GM12864 (cell line): Measurements from ENCODE around the gene EFCAB6.

Experiments used
- DNase-seq: peaks from one replicate; pipeline ENCODE4 v3.0.0-alpha.2; 2011; ENCODE audit warnings: low read depth
- H3K4me3 ChIP-seq: 2 replicates; pipeline ENCODE4 v1.5.1; 2011; ENCODE audit warnings: mild to moderate bottlenecking, low read depth, low read length, control low read depth
- CTCF ChIP-seq: IDR thresholded peaks from 2 replicates; pipeline ENCODE4 v1.5.1; 2011; ENCODE audit warnings: low read depth, mild to moderate bottlenecking, moderate library complexity, low read length, control low read depth, inconsistent platforms; ENCODE audit errors: missing control alignments

EFCAB6 gene

GRCh38 chr22:43820651-43821305 is 8.7 kb upstream of the EFCAB6 start:
- H3K4me3 ChIP-seq: no peak overlapping the region
- no peak for TF ChIP-seq CTCF
- DNase-seq: no peak

- no peak for TF ChIP-seq CTCF
- H3K4me3 ChIP-seq: no peak overlapping the region
- no peak for DNase-seq
Measured at GRCh38 chr22:43819931-43820640, 8.0 kb upstream of the EFCAB6 start.

- H3K4me3 ChIP-seq: no peak overlapping the region
- TF ChIP-seq CTCF: no peak
- DNase-seq: no peak
Measured at GRCh38 chr22:43819421-43819921, 7.4 kb upstream of the EFCAB6 start.

GRCh38 chr22:43818981-43819380 is 6.9 kb upstream of the EFCAB6 start:
- H3K4me3 ChIP-seq: no peak overlapping the region
- TF ChIP-seq CTCF: no peak
- no peak for DNase-seq

GRCh38 chr22:43817402-43817801 is 5.3 kb upstream of the EFCAB6 start:
- TF ChIP-seq CTCF: no peak
- no peak overlapping the region for H3K4me3 ChIP-seq
- DNase-seq: no peak

GRCh38 chr22:43814264-43814663 is 2.2 kb upstream of the EFCAB6 start:
- TF ChIP-seq CTCF: no peak
- no peak for DNase-seq
- no peak overlapping the region for H3K4me3 ChIP-seq
